ENCODE data around the gene PAN2.
"Not testable (repeated sequence)": the region's sequence is repeated elsewhere in the genome, so short reads cannot be mapped to it uniquely, and the experiment has no call there.

The PAN2 gene

DNA sequence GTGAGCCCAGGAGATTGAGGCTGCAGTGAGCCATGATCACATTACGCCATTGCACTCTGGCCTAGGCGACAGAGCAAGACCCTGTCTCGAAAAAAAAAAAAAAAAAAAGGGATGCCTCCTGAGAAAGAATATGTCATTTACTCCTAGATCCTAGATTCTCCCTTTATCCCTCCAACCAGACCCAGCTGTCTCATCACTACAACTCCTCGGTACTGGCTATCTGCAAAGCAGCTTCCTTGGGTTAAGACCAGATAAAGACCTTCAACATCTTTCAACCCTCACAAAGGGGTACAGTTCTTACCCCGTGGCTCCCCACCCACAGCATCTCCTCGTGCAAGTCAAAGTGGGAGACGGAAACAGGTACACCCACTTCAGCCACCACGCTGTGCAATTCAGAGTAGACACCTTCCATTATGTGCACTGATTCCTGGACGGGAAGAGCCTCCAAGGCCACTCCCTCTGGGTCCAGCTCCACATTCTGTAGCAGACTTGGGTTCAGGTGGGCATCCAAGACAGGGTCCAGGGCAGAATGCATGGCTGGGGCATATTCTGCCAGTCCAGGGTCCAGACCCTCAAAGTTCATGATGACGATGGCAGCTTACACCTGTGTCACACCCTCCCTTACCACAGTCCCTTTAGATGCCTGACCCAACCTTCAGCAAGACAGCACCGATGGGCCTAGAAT lies 1.1 kb downstream of the PAN2 start:
- Histone ChIP-seq H3K9ac (ENCODE audit: insufficient read length, low read depth) (peak overlapping the region; percentile 69), H3K9me3 (ENCODE audit: insufficient read depth, low read length) (no peaks in the 10 kb centered on the region), H3K27me3 (ENCODE audit: insufficient read depth, insufficient read length) (no peaks in the 10 kb centered on the region), H3K36me3 (ENCODE audit: insufficient read depth, insufficient read length, low read length) (peaks cover 9% of the 10 kb centered on the region), H3K4me3 (ENCODE audit: insufficient read length, low read depth) (peak overlapping the region; percentile 73), H3K4me1 (ENCODE audit: insufficient read depth, insufficient read length) (peaks cover 3% of the 10 kb centered on the region)
- no peak for DNase-seq (ENCODE audit: low read depth, low spot score)
- TF ChIP-seq YY1 (IDR thresholded peaks at IDR 0.05; ENCODE audit: insufficient read depth, insufficient read length) (no peak), SUZ12 (IDR thresholded peaks at IDR 0.05; ENCODE audit: extremely low read depth, insufficient read depth, insufficient read length) (no peak), ZNF274 (IDR thresholded peaks at IDR 0.05; ENCODE audit: low read depth, low read length) (no peak)

- Histone ChIP-seq H3K27me3 (ENCODE audit: insufficient read depth, insufficient read length) (no peaks in the 10 kb centered on the region), H3K9me3 (ENCODE audit: insufficient read depth, low read length) (no peaks in the 10 kb centered on the region), H3K4me1 (ENCODE audit: insufficient read depth, insufficient read length) (no peaks in the 10 kb centered on the region), H3K4me3 (ENCODE audit: insufficient read length, low read depth) (no peak overlapping the region), H3K36me3 (ENCODE audit: insufficient read depth, insufficient read length, low read length) (peaks cover 26% of the 10 kb centered on the region), H3K9ac (ENCODE audit: insufficient read length, low read depth) (no peak overlapping the region)
- no peak for TF ChIP-seq YY1 (IDR thresholded peaks at IDR 0.05; ENCODE audit: insufficient read depth, insufficient read length)
- TF ChIP-seq SUZ12 (IDR thresholded peaks at IDR 0.05; ENCODE audit: extremely low read depth, insufficient read depth, insufficient read length): no peak
- TF ChIP-seq ZNF274 (IDR thresholded peaks at IDR 0.05; ENCODE audit: low read depth, low read length): no peak
- no peak for DNase-seq (ENCODE audit: low read depth, low spot score)
Observed at GRCh38 chr12:56330936-56331490, 2.8 kb downstream of the PAN2 start.

GRCh38 chr12:56326533-56326932 lies 7.3 kb downstream of the PAN2 start:
- Histone ChIP-seq H3K36me3 (ENCODE audit: insufficient read depth, insufficient read length, low read length) (peaks cover 59% of the 10 kb centered on the region), H3K4me1 (ENCODE audit: insufficient read depth, insufficient read length) (no peaks in the 10 kb centered on the region), H3K4me3 (ENCODE audit: insufficient read length, low read depth) (no peak overlapping the region), H3K9ac (ENCODE audit: insufficient read length, low read depth) (no peak overlapping the region), H3K27me3 (ENCODE audit: insufficient read depth, insufficient read length) (no peaks in the 10 kb centered on the region), H3K9me3 (ENCODE audit: insufficient read depth, low read length) (no peaks in the 10 kb centered on the region)
- no peak for DNase-seq (ENCODE audit: low read depth, low spot score)
- TF ChIP-seq SUZ12 (IDR thresholded peaks at IDR 0.05; ENCODE audit: extremely low read depth, insufficient read depth, insufficient read length) (no peak), ZNF274 (IDR thresholded peaks at IDR 0.05; ENCODE audit: low read depth, low read length) (no peak), YY1 (IDR thresholded peaks at IDR 0.05; ENCODE audit: insufficient read depth, insufficient read length) (no peak)

- TF ChIP-seq YY1 (IDR thresholded peaks at IDR 0.05; ENCODE audit: insufficient read depth, insufficient read length) (no peak), ZNF274 (IDR thresholded peaks at IDR 0.05; ENCODE audit: low read depth, low read length) (no peak), SUZ12 (IDR thresholded peaks at IDR 0.05; ENCODE audit: extremely low read depth, insufficient read depth, insufficient read length) (no peak)
- no peak overlapping the region for H3K9ac ChIP-seq (ENCODE audit: insufficient read length, low read depth)
- no peak overlapping the region for H3K4me3 ChIP-seq (ENCODE audit: insufficient read length, low read depth)
- no peaks in the 10 kb centered on the region for H3K4me1 ChIP-seq (ENCODE audit: insufficient read depth, insufficient read length)
- H3K27me3 ChIP-seq (ENCODE audit: insufficient read depth, insufficient read length): no peaks in the 10 kb centered on the region
- no peaks in the 10 kb centered on the region for H3K9me3 ChIP-seq (ENCODE audit: insufficient read depth, low read length)
- H3K36me3 ChIP-seq (ENCODE audit: insufficient read depth, insufficient read length, low read length): peaks cover 59% of the 10 kb centered on the region
- DNase-seq (ENCODE audit: low read depth, low spot score): no peak
Observed at GRCh38 chr12:56326126-56326525, 7.7 kb downstream of the PAN2 start.

GRCh38 chr12:56324206-56324605 lies 9.6 kb downstream of the PAN2 start:
- H3K9me3 ChIP-seq (ENCODE audit: insufficient read depth, low read length): no peaks in the 10 kb centered on the region
- H3K36me3 ChIP-seq (ENCODE audit: insufficient read depth, insufficient read length, low read length): peaks cover 65% of the 10 kb centered on the region
- H3K9ac ChIP-seq (ENCODE audit: insufficient read length, low read depth): no peak overlapping the region
- H3K27me3 ChIP-seq (ENCODE audit: insufficient read depth, insufficient read length): no peaks in the 10 kb centered on the region
- no peak for DNase-seq (ENCODE audit: low read depth, low spot score)
- no peak overlapping the region for H3K4me3 ChIP-seq (ENCODE audit: insufficient read length, low read depth)
- TF ChIP-seq SUZ12 (IDR thresholded peaks at IDR 0.05; ENCODE audit: extremely low read depth, insufficient read depth, insufficient read length) (no peak), ZNF274 (IDR thresholded peaks at IDR 0.05; ENCODE audit: low read depth, low read length) (no peak), YY1 (IDR thresholded peaks at IDR 0.05; ENCODE audit: insufficient read depth, insufficient read length) (no peak)
- H3K4me1 ChIP-seq (ENCODE audit: insufficient read depth, insufficient read length): no peaks in the 10 kb centered on the region

DNA sequence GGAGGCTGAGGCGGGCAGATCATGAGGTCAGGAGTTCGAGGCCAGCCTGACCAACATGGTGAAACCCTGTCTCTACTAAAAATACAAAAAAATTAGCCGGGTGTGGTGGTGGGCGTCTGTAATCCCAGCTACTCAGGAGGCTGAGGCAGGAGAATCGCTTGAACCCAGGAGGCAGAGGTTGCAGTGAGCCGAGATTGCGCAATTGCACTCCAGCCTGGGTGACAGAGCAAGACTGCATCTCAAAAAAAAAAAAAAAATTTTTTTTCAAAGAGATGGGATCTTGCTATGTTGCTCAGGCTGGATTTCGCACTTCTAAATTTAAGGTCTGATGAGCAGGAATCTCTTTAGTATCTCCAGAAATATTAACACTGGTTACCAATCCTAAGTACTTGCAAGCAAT lies 12.2 kb downstream of the PAN2 start:
- DNase-seq (ENCODE audit: low read depth, low spot score); H3K9ac ChIP-seq (ENCODE audit: insufficient read length, low read depth); H3K4me1 ChIP-seq (ENCODE audit: insufficient read depth, insufficient read length); H3K27me3 ChIP-seq (ENCODE audit: insufficient read depth, insufficient read length); H3K4me3 ChIP-seq (ENCODE audit: insufficient read length, low read depth); H3K9me3 ChIP-seq (ENCODE audit: insufficient read depth, low read length): not testable (repeated sequence)
- H3K36me3 ChIP-seq (ENCODE audit: insufficient read depth, insufficient read length, low read length): peaks cover 50% of the 10 kb centered on the region

DNA sequence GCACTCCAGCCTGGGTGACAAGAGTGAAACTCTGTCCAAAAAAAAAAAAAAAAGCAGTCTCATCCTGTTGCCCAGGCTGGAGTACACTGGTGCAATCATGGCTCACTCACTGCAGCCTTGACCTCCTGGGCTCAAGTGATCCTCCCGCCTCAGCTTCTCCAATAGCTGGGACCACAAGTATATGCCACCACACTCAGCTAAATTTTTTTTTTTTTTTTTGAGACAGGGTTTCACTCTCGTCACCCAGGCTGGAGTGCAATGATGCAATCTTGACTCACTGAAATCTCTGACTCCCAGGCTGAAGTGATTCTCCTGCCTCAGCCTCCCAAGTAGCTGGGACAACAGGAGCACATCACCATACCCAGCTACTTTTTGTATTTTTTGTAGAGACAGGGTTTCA lies 12.8 kb downstream of the PAN2 start:
- Histone ChIP-seq H3K9ac (ENCODE audit: insufficient read length, low read depth) (no peak overlapping the region), H3K4me3 (ENCODE audit: insufficient read length, low read depth) (no peak overlapping the region), H3K9me3 (ENCODE audit: insufficient read depth, low read length) (no peaks in the 10 kb centered on the region), H3K36me3 (ENCODE audit: insufficient read depth, insufficient read length, low read length) (peaks cover 44% of the 10 kb centered on the region), H3K4me1 (ENCODE audit: insufficient read depth, insufficient read length) (no peaks in the 10 kb centered on the region), H3K27me3 (ENCODE audit: insufficient read depth, insufficient read length) (no peaks in the 10 kb centered on the region)
- DNase-seq (ENCODE audit: low read depth, low spot score): no peak
- TF ChIP-seq ZNF274 (IDR thresholded peaks at IDR 0.05; ENCODE audit: low read depth, low read length) (no peak), YY1 (IDR thresholded peaks at IDR 0.05; ENCODE audit: insufficient read depth, insufficient read length) (no peak), SUZ12 (IDR thresholded peaks at IDR 0.05; ENCODE audit: extremely low read depth, insufficient read depth, insufficient read length) (no peak)

All from NT2/D1 (cell line).